Kidney epithelial cell (primary cell): ENCODE measurements around the gene HERC4. TPM values are rescaled to one million over a fixed set of nuclear protein-coding genes. Genes with fewer than 3 reads are reported as not detected.
"Not testable (repeated sequence)": the region's sequence is repeated elsewhere in the genome, so short reads cannot be mapped to it uniquely, and the experiment has no call there.

ENCODE experiments used
- DNase-seq: peaks from one replicate; pipeline ENCODE4 v3.0.0-alpha.2; 2010; ENCODE audit warnings: low read depth
- H3K27me3 ChIP-seq: 2 replicates; pipeline ENCODE4 v1.6.0; 2011; ENCODE audit warnings: low read length; ENCODE audit not compliant: control insufficient read depth, insufficient read depth
- H3K36me3 ChIP-seq: 2 replicates; pipeline ENCODE4 v1.5.1; 2011; ENCODE audit warnings: low read length; ENCODE audit not compliant: control insufficient read depth, insufficient read depth
- H3K4me3 ChIP-seq: 2 replicates; pipeline ENCODE4 v1.5.1; 2011; ENCODE audit warnings: low read depth, mild to moderate bottlenecking, control low read depth, low read length
- total RNA-seq: library from RNA; depleted of rRNA; stranded (reverse); fragments of >200 nt; gene quantifications from 2 replicates; pipeline ENCODE4 v1.2.3, GENCODE V29; 2015
- TF ChIP-seq, protein P1 (sequence below): IDR thresholded peaks from 2 replicates; pipeline ENCODE4 v1.5.1; 2011; ENCODE audit warnings: mild to moderate bottlenecking, moderate library complexity, low read length, control low read depth, inconsistent platforms; ENCODE audit not compliant: insufficient read depth, poor library complexity, severe bottlenecking

The HERC4 gene
- total RNA-seq, 1 donor from 2014 or later, result 28.5 TPM

DNA sequence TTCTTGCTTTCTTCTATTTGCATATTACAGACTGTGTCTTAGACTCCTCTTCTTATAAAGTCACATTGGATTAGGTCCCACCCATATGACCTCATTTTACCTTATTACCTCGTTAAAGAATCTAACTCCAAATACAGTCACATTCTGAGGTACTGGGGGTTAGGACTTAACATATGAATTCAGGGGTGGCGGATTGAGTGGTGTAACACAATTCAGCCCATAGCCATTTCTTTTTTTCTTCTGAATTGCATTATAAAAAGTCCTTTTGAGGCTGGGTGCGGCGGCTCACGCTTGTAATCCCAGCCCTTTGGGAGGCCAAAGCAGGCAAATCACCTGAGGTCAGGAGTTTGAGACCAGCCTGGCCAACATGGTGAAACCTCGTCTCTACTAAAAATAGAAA, 6.8 kb upstream of the HERC4 start:
- Histone ChIP-seq H3K4me3 (no peak overlapping the region), H3K27me3 (no peaks in the 10 kb centered on the region), H3K36me3 (no peaks in the 10 kb centered on the region)
- no peak for DNase-seq
- TF ChIP-seq, protein P1, sequence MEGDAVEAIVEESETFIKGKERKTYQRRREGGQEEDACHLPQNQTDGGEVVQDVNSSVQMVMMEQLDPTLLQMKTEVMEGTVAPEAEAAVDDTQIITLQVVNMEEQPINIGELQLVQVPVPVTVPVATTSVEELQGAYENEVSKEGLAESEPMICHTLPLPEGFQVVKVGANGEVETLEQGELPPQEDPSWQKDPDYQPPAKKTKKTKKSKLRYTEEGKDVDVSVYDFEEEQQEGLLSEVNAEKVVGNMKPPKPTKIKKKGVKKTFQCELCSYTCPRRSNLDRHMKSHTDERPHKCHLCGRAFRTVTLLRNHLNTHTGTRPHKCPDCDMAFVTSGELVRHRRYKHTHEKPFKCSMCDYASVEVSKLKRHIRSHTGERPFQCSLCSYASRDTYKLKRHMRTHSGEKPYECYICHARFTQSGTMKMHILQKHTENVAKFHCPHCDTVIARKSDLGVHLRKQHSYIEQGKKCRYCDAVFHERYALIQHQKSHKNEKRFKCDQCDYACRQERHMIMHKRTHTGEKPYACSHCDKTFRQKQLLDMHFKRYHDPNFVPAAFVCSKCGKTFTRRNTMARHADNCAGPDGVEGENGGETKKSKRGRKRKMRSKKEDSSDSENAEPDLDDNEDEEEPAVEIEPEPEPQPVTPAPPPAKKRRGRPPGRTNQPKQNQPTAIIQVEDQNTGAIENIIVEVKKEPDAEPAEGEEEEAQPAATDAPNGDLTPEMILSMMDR, result no peak

DNA sequence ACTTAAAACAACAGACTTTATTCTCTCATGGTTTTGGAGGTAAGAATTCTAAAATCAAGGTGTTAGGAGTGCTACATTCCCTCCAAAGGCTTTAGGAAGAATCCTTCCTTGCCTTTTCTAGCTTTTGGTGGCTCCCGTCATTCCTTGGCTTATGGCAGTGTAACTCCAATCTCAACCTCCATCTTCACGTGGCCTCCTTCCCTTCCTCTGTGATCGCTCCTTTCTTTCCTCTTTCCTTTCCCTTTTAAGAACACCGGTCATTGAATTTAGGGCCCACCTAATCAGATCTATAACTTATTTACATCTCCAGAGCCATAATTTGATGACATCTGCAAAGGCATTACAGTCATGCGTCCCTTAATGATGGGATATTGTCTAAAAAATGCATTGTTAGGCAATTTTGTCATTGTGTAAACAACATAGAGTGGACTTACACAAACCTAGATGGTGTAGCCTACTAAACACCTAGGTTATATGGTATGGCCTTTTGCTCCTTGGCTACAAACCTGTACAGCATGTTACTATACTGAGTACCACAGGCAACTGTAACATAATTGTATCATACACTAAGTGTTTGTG, 5.9 kb upstream of the HERC4 start:
- Histone ChIP-seq H3K4me3 (no peak overlapping the region), H3K27me3 (no peaks in the 10 kb centered on the region), H3K36me3 (no peaks in the 10 kb centered on the region)
- DNase-seq, result no peak
- TF ChIP-seq, protein P1, result no peak

DNA sequence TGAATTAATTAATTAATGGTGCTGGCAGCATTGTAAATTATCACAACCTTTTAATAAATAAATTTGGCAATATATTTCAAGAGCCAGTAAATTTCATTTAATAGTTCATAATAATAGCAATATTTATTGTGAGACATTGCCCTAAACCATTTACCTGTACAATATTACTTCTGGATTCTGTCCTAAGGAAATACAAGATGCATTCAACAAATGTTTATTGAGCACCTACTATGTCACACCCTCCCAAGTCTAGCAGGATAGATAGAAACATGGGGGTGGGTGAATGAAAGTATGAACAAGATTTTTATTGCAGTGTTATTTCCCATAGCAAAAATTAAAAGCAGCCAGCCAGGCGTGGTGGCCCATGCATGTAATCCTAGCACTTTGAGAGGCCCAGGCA, 4.4 kb upstream of the HERC4 start:
- H3K4me3 ChIP-seq, result no peak overlapping the region
- no peak for DNase-seq

DNA sequence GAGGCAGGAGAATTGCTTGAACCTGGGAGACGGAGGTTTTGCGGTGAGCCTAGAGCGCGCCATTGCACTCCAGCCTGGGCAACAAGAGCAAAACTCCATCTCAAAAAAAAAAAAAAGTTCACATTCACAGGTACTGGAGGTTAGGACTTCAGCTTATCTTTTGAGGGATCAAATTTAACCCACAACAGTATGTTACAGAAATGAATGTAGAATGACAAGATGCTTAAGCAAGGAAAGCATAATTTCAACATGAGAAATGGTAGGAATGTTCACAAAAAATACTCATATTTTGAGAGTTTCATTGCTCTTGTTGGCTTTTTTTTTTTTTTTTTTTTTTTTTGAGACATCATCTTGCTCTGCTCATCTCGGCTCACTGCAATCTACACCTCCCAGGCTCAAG, 1.9 kb upstream of the HERC4 start:
- Histone ChIP-seq H3K4me3 (no peak overlapping the region), H3K27me3 (no peaks in the 10 kb centered on the region), H3K36me3 (no peaks in the 10 kb centered on the region)
- TF ChIP-seq, protein P1, result no peak
- DNase-seq, result no peak

More for the DNA sequence above, 4.4 kb upstream of the HERC4 start:
- Histone ChIP-seq H3K27me3 (no peaks in the 10 kb centered on the region), H3K36me3 (no peaks in the 10 kb centered on the region)
- TF ChIP-seq, protein P1, result no peak

DNA sequence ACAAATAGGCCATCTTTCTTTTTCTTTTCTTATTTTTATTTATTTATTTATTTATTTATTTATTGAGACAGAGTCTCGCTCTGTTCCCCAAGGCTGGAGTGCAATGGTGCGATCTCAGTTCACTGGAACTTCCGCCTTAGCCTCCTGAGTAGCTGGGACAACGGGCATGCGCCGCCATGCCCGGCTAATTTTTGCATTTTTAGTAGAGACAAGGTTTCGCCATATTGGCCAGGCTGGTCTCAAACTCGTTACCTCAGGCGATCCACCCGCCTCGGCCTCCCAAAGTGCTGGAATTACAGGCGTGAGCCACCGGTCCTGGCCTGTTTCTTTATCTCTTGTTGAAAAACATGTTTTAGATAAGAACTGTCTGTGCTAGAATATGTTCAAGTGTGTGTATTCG, 998 bp upstream of the HERC4 start:
- not testable (repeated sequence) for H3K27me3 ChIP-seq, H3K36me3 ChIP-seq, DNase-seq, H3K4me3 ChIP-seq

DNA sequence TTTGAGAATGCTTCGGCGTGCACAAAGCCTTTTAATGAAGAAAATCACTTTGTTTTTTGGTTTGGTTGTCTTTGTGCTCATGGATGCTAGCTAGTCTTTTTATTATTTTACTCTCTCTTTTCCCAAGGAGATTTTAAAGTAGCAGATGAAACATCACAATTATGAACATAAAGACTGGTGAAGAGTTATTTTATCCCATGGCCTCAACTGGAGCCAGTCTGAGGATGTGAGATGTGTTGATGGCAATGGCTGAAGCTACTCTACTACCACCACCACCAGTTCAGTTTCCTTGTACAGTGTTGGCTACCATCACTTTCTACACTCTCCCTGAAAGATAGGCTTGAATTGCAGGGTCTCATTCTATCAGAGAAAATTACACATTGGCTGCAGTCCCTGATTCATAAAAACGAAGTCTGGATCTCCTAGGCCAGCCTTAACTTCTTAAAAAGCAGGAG, 494 bp upstream of the HERC4 start:
- Histone ChIP-seq H3K27me3 (no peaks in the 10 kb centered on the region), H3K4me3 (no peak overlapping the region), H3K36me3 (no peaks in the 10 kb centered on the region)
- TF ChIP-seq, protein P1, result no peak
- DNase-seq, result no peak
